HG03108 (cell line): ENCODE data around the gene HNRNPA0.
A peak's percentile ranks its signal among the peaks of the same experiment; 100 is the strongest.
"Not testable (repeated sequence)": the region's sequence is repeated elsewhere in the genome, so short reads cannot be mapped to it uniquely, and the experiment has no call there.

Source experiments
- ATAC-seq: cut with Tn5 transposase; IDR thresholded peaks from one replicate; pipeline ENCODE4 v1.9.1; 2021; ENCODE audit warnings: moderate library complexity; ENCODE audit not compliant: unreplicated experiment

HNRNPA0 gene

GRCh38 chr5:137754188-137754960 lies at the start of gene HNRNPA0:
Gene HNRNPA0, minus strand, starts transcription at chr5:137754363. Its CDS starts 297 bp downstream, at chr5:137754066.
- peak; percentile 78 for ATAC-seq

- ATAC-seq = no peak
Measured at GRCh38 chr5:137802282-137803210, 48.4 kb upstream of the HNRNPA0 start.

- ATAC-seq = no peak
Measured at GRCh38 chr5:137800700-137801411, 46.7 kb upstream of the HNRNPA0 start.

GRCh38 chr5:137796279-137796678 lies 42.1 kb upstream of the HNRNPA0 start:
- ATAC-seq = no peak

GRCh38 chr5:137794863-137795262 lies 40.7 kb upstream of the HNRNPA0 start:
- ATAC-seq = no peak

- peak; percentile 61 for ATAC-seq
Measured at GRCh38 chr5:137792303-137792702, 38.1 kb upstream of the HNRNPA0 start.

- no peak for ATAC-seq
Measured at GRCh38 chr5:137791799-137792198, 37.6 kb upstream of the HNRNPA0 start.

- ATAC-seq = no peak
Measured at GRCh38 chr5:137791387-137791786, 37.2 kb upstream of the HNRNPA0 start.

GRCh38 chr5:137788560-137788959 lies 34.4 kb upstream of the HNRNPA0 start:
- not testable (repeated sequence) for ATAC-seq

- no peak for ATAC-seq
Measured at GRCh38 chr5:137782984-137783536, 28.9 kb upstream of the HNRNPA0 start.

- no peak for ATAC-seq
Measured at GRCh38 chr5:137782055-137782454, 27.9 kb upstream of the HNRNPA0 start.

GRCh38 chr5:137778772-137779564 lies 24.8 kb upstream of the HNRNPA0 start:
- ATAC-seq = no peak

- not testable (repeated sequence) for ATAC-seq
Measured at GRCh38 chr5:137767937-137768336, 13.8 kb upstream of the HNRNPA0 start.

- ATAC-seq = no peak
Measured at GRCh38 chr5:137761566-137761965, 7.4 kb upstream of the HNRNPA0 start.

- no peak for ATAC-seq
Measured at GRCh38 chr5:137760719-137761516, 6.8 kb upstream of the HNRNPA0 start.

- no peak for ATAC-seq
Measured at GRCh38 chr5:137760294-137760693, 6.1 kb upstream of the HNRNPA0 start.

GRCh38 chr5:137758715-137759306 lies 4.6 kb upstream of the HNRNPA0 start:
- ATAC-seq = peak; percentile 28

GRCh38 chr5:137758121-137758520 lies 4.0 kb upstream of the HNRNPA0 start:
- no peak for ATAC-seq

GRCh38 chr5:137757634-137758033 lies 3.5 kb upstream of the HNRNPA0 start:
- no peak for ATAC-seq
